GM12872 (cell line): ENCODE data around the gene URB1.

Experiments used
- CTCF ChIP-seq: IDR thresholded peaks from 3 replicates; pipeline ENCODE4 v1.5.1; 2011; ENCODE audit warnings: low read depth, mild to moderate bottlenecking, low read length, moderate library complexity; ENCODE audit not compliant: insufficient read depth

URB1 gene

GRCh38 chr21:32303385-32303784 lies 89.4 kb downstream of the URB1 start:
- no peak for TF ChIP-seq CTCF

GRCh38 chr21:32302560-32302959 lies 90.3 kb downstream of the URB1 start:
- TF ChIP-seq CTCF: no peak

GRCh38 chr21:32301596-32301995 lies 91.2 kb downstream of the URB1 start:
- no peak for TF ChIP-seq CTCF

GRCh38 chr21:32300117-32300681 lies 92.6 kb downstream of the URB1 start:
- TF ChIP-seq CTCF: no peak

GRCh38 chr21:32299695-32300094 lies 93.1 kb downstream of the URB1 start:
- TF ChIP-seq CTCF: no peak

GRCh38 chr21:32298658-32299081 lies 94.1 kb downstream of the URB1 start, which contains the start of gene MRAP:
MRAP (plus strand) TSS chr21:32298855; CDS start chr21:32298972, 117 bp downstream.
- TF ChIP-seq CTCF: no peak

GRCh38 chr21:32298148-32298559 lies 94.7 kb downstream of the URB1 start:
- TF ChIP-seq CTCF: no peak
